A549 (cell line): Measurements from ENCODE around the gene TMOD2. TPM values are rescaled to one million over a fixed set of nuclear protein-coding genes. Genes with fewer than 3 reads are reported as not detected.

Source experiments
- ATAC-seq, 2 experiments: fragments of 200-7000 bp in 1 of 2; fragments of >200 bp in 1 of 2; cut with Nextera tagmentation in 1 of 2; cut with Tn5 transposase in 1 of 2; 3 replicates each; pipeline versions ENCODE4 v1.8.0 to v1.9.1; 2018 to 2020; ENCODE audit warnings: mild to moderate bottlenecking in 1 of 2, moderate library complexity in 1 of 2
- CTCF ChIA-PET: fragments of 300-600 bp; sonication (Branson Sonifier 250); formaldehyde crosslinking; extraction: SDS; loops from one replicate; lab custom pipeline; 2021; ENCODE audit warnings: antibody characterized with exemption, inconsistent platforms; lab: Yijun Ruan, JAX
- POLR2A ChIA-PET: fragments of 350-600 bp; formaldehyde crosslinking; extraction: SDS; loops from one replicate; lab custom pipeline; 2021; ENCODE audit warnings: antibody characterized with exemption, inconsistent platforms; lab: Yijun Ruan, JAX
- DNase-seq, 2 experiments: peaks; one replicate each; pipeline versions ENCODE4 v3.0.0 to v3.0.0-alpha.2; 2011 to 2016; ENCODE audit warnings: low read depth in 1 of 2, low spot score in 1 of 2
- FAIRE-seq: peaks from 2 replicates; lab custom pipeline; 2011; peaks lifted over from hg19 to GRCh38; lab: Jason Lieb, UNC
- H3K27ac ChIP-seq, 2 experiments: fragments of >200 bp; sonication (Bioruptor Twin); formaldehyde crosslinking; 3 replicates each; pipeline ENCODE4 v1.5.1; 2016 to 2017
- H3K4me1 ChIP-seq: fragments of >200 bp; sonication (Bioruptor Twin); formaldehyde crosslinking; 3 replicates; pipeline ENCODE4 v1.6.1; 2016
- H3K4me2 ChIP-seq: fragments of >200 bp; sonication (Bioruptor Twin); formaldehyde crosslinking; 3 replicates; pipeline ENCODE4 v1.6.1; 2016
- H3K4me3 ChIP-seq: fragments of >200 bp; sonication (Bioruptor Twin); formaldehyde crosslinking; 3 replicates; pipeline ENCODE4 v1.5.1; 2016
- H3K9me3 ChIP-seq: fragments of >200 bp; sonication (Bioruptor Twin); formaldehyde crosslinking; 3 replicates; pipeline ENCODE4 v1.6.1; 2016
- BCL3 ChIP-seq: fragments of >200 bp; sonication (Bioruptor Twin); formaldehyde crosslinking; IDR thresholded peaks from 3 replicates; pipeline ENCODE4 v1.6.1; 2016
- CEBPB ChIP-seq, 2 experiments: fragments of >200 bp in 1 of 2; sonication (Bioruptor Twin) in 1 of 2; formaldehyde crosslinking in 1 of 2; IDR thresholded peaks; 2 replicates each; pipeline ENCODE4 v1.6.1; 2012 to 2016
- CHD2 ChIP-seq: fragments of 150-350 bp; IDR thresholded peaks from 2 replicates; pipeline ENCODE4 v1.6.1; 2014; ENCODE audit warnings: low read length; ENCODE audit not compliant: partially characterized antibody
- CHD4 ChIP-seq: fragments of 200-600 bp; sonication (generic); IDR thresholded peaks from 2 replicates; pipeline ENCODE4 v1.6.1; 2016; ENCODE audit warnings: antibody characterized with exemption, mild to moderate bottlenecking, borderline replicate concordance
- CTCF ChIP-seq: fragments of >200 bp; sonication (Bioruptor Twin); formaldehyde crosslinking; IDR thresholded peaks from 3 replicates; pipeline ENCODE4 v1.5.1; 2016
- E2F6 ChIP-seq: IDR thresholded peaks from 2 replicates; pipeline ENCODE4 v1.6.1; 2012; ENCODE audit warnings: low read depth, borderline replicate concordance
- EHMT2 ChIP-seq: fragments of 200-600 bp; sonication (generic); IDR thresholded peaks from 2 replicates; pipeline ENCODE4 v1.6.1; 2016; ENCODE audit warnings: antibody characterized with exemption, low read depth, mild to moderate bottlenecking, moderate library complexity
- ESRRA ChIP-seq: fragments of 150-350 bp; IDR thresholded peaks from 2 replicates; pipeline ENCODE4 v1.6.1; 2014; ENCODE audit warnings: mild to moderate bottlenecking, low read length, borderline replicate concordance
- FOSL2 ChIP-seq, 2 experiments: fragments of 450-650 bp in 1 of 2; fragments of >200 bp in 1 of 2; sonication (Bioruptor Twin) in 1 of 2; formaldehyde crosslinking; IDR thresholded peaks; 2 replicates each; pipeline versions ENCODE4 v1.5.0 to v1.6.1; 2016 to 2020; ENCODE audit warnings: mild to moderate bottlenecking in 1 of 2, moderate library complexity in 1 of 2
- FOXS1 ChIP-seq: fragments of 250-450 bp; sonication (Bioruptor Pico); IDR thresholded peaks from 2 replicates; pipeline ENCODE4 v1.5.0; 2020; ENCODE audit warnings: mild to moderate bottlenecking, moderate library complexity
- HDAC2 ChIP-seq: fragments of 200-600 bp; sonication (generic); IDR thresholded peaks from 2 replicates; pipeline ENCODE4 v1.6.1; 2016
- HEYL ChIP-seq: fragments of 250-450 bp; sonication (Bioruptor Pico); IDR thresholded peaks from 2 replicates; pipeline ENCODE4 v1.8.0; 2021; ENCODE audit warnings: mild to moderate bottlenecking, moderate library complexity
- HMGXB4 ChIP-seq: fragments of 250-450 bp; sonication (Bioruptor Pico); IDR thresholded peaks from 2 replicates; pipeline ENCODE4 v1.5.0; 2021; ENCODE audit warnings: mild to moderate bottlenecking, moderate library complexity, borderline replicate concordance
- HOXB5 ChIP-seq: fragments of 250-450 bp; sonication (Bioruptor Pico); IDR thresholded peaks from 2 replicates; pipeline ENCODE4 v1.5.0; 2020; ENCODE audit warnings: mild to moderate bottlenecking, moderate library complexity
- JUN ChIP-seq, 2 experiments: fragments of >200 bp; sonication (Bioruptor Twin); formaldehyde crosslinking; IDR thresholded peaks; 2 replicates in 1 of 2; 3 replicates in 1 of 2; pipeline ENCODE4 v1.6.1; 2016 to 2017
- JUNB ChIP-seq: fragments of >200 bp; sonication (Bioruptor Twin); formaldehyde crosslinking; IDR thresholded peaks from 2 replicates; pipeline ENCODE4 v1.6.1; 2016
- KDM5A ChIP-seq: fragments of 200-600 bp; sonication (generic); IDR thresholded peaks from 2 replicates; pipeline ENCODE4 v1.6.1; 2016; ENCODE audit warnings: antibody characterized with exemption, mild to moderate bottlenecking
- MAX ChIP-seq: IDR thresholded peaks from 2 replicates; pipeline ENCODE4 v1.6.1; 2012
- MAZ ChIP-seq: fragments of 150-350 bp; IDR thresholded peaks from 2 replicates; pipeline ENCODE4 v1.6.1; 2014; ENCODE audit warnings: antibody characterized with exemption, low read depth, low read length, borderline replicate concordance
- MYC ChIP-seq: IDR thresholded peaks from 2 replicates; pipeline ENCODE4 v1.6.1; 2012; ENCODE audit warnings: mild to moderate bottlenecking, inconsistent platforms, low read length, improper control_type of control experiment, borderline replicate concordance
- NR3C1 ChIP-seq: fragments of >200 bp; sonication (Bioruptor Twin); formaldehyde crosslinking; IDR thresholded peaks from 3 replicates; pipeline ENCODE4 v1.6.1; 2017
- PBX3 ChIP-seq: IDR thresholded peaks from 2 replicates; pipeline ENCODE4 v1.6.1; 2012
- POLR2AphosphoS2 ChIP-seq: conservative IDR thresholded peaks from 2 replicates; pipeline ENCODE4 v1.6.1; 2012; ENCODE audit warnings: low read length, improper control_type of control experiment, inconsistent platforms
- RAD21 ChIP-seq, 2 experiments: fragments of >200 bp in 1 of 2; sonication (Bioruptor Twin) in 1 of 2; formaldehyde crosslinking in 1 of 2; IDR thresholded peaks in 1 of 2; conservative IDR thresholded peaks in 1 of 2; 2 replicates in 1 of 2; 3 replicates in 1 of 2; pipeline ENCODE4 v1.6.1; 2012 to 2018; ENCODE audit warnings: inconsistent platforms in 1 of 2
- RARB ChIP-seq: fragments of 250-450 bp; sonication (Bioruptor Pico); IDR thresholded peaks from 2 replicates; pipeline ENCODE4 v1.8.0; 2021; ENCODE audit warnings: mild to moderate bottlenecking, moderate library complexity
- RFX5 ChIP-seq: fragments of 450-650 bp; IDR thresholded peaks from 2 replicates; pipeline ENCODE4 v1.7.1; 2014; ENCODE audit warnings: antibody characterized with exemption, mild to moderate bottlenecking, moderate library complexity
- RNF2 ChIP-seq: fragments of 200-600 bp; sonication (generic); IDR thresholded peaks from 2 replicates; pipeline ENCODE4 v1.6.1; 2016; ENCODE audit warnings: low read depth, mild to moderate bottlenecking, antibody characterized with exemption, moderate library complexity, borderline replicate concordance
- SREBF2 ChIP-seq: fragments of 450-650 bp; IDR thresholded peaks from 2 replicates; pipeline ENCODE4 v1.6.1; 2014; ENCODE audit warnings: mild to moderate bottlenecking, moderate library complexity
- TP53 ChIP-seq: fragments of 250-450 bp; sonication (Bioruptor Pico); IDR thresholded peaks from 2 replicates; pipeline ENCODE4 v1.5.0; 2021; ENCODE audit warnings: mild to moderate bottlenecking, moderate library complexity
- ZC3H11A ChIP-seq: fragments of 450-650 bp; IDR thresholded peaks from 2 replicates; pipeline ENCODE4 v1.6.1; 2014; ENCODE audit warnings: antibody characterized with exemption, mild to moderate bottlenecking
- ZNF302 ChIP-seq: fragments of 250-450 bp; sonication (Bioruptor Pico); IDR thresholded peaks from 2 replicates; pipeline ENCODE4 v1.9.0; 2021; ENCODE audit warnings: inconsistent platforms, mild to moderate bottlenecking, moderate library complexity
- WGBS: methylation state at CpG from one replicate; pipeline ENCODE4 v1.1.6; 2017; ENCODE audit errors: missing lambda C conversion rate; 5-methylcytosine and 5-hydroxymethylcytosine counted together
- polyA plus RNA-seq, 4 experiments: library from polyadenylated mRNA; depleted of rRNA in 3 of 4; stranded (reverse); fragments of >200 nt; fragmentation: RNase III in 1 of 4; extraction: RNeasy Plus Mini Kit Qiagen cat#74134 plus additional on column Dnase treatment in 1 of 4; gene quantifications; 2 replicates in 3 of 4; 3 replicates in 1 of 4; pipeline ENCODE4 v1.2.3, GENCODE V29; 2011 to 2017

Gene TMOD2
- polyA plus RNA-seq, 2 of the 4 experiments (the other 2 are of a cell fraction): 2.1 to 2.5 TPM

GRCh38 chr15:51796847-51797401 is 45.5 kb downstream of the TMOD2 start (continued):
- TF ChIP-seq HMGXB4 (CRISPR knock-in tag) (no peak), TP53 (CRISPR knock-in tag) (no peak), JUNB (peak; percentile 46; the same call in 1 of the 2 replicates), MAZ (no peak), HOXB5 (CRISPR knock-in tag) (no peak), EHMT2 (no peak), POLR2AphosphoS2 (no peak), RNF2 (no peak), JUN (IDR thresholded peaks at IDR 0.05) (peak in 1 of 2 experiments; percentile 35; a peak in 1 of 5 replicates), CEBPB (IDR thresholded peaks at IDR 0.05) (peak; percentile 58 to 80; a peak in 3 of 4 replicates), MYC (peak; percentile 53; the same call in 1 of the 2 replicates), KDM5A (no peak), E2F6 (no peak), RAD21 (conservative IDR thresholded peaks at IDR 0.05 in 1 of 2, IDR thresholded peaks at IDR 0.05 in 1 of 2) (0 out of 5 replicates have a peak, but pooled peaks of 1 of the 2 experiments have one; percentile 17), HDAC2 (no peak), RFX5 (peak; percentile 92), CHD2 (no peak), BCL3 (no peak), CHD4 (no peak), ESRRA (no peak), ZC3H11A (no peak), SREBF2 (no peak), ZNF302 (CRISPR knock-in tag) (no peak), MAX (no peak), FOXS1 (CRISPR knock-in tag) (no peak)
- TF ChIP-seq, all 56 proteins: peak for 7

- H3K9me3 ChIP-seq: no peaks in the 10 kb centered on the region
- peak overlapping the region; percentile 52 to 71; a peak in 5 of 6 replicates for H3K27ac ChIP-seq
- H3K4me3 ChIP-seq: no peak overlapping the region
- no peak for FAIRE-seq
- CTCF ChIA-PET: no interaction called here
- WGBS: 96% methylated on average over 1 of the region's 1 CpG
- DNase-seq: no peak
- ATAC-seq: no peak
- peak overlapping the region; percentile 19; the same call in 2 of the 3 replicates for H3K4me2 ChIP-seq
- H3K4me1 ChIP-seq: peaks cover 50% of the 10 kb centered on the region
- POLR2A ChIA-PET: no interaction called here
- TF ChIP-seq BCL3 (no peak), CHD2 (no peak), FOSL2 (IDR thresholded peaks at IDR 0.05) (no peak), FOSL2 (CRISPR knock-in tag; IDR thresholded peaks at IDR 0.05) (no peak), PBX3 (no peak), HEYL (CRISPR knock-in tag) (no peak), RARB (CRISPR knock-in tag) (no peak), CTCF (no peak), CHD4 (no peak), NR3C1 (no peak), E2F6 (no peak), CEBPB (IDR thresholded peaks at IDR 0.05) (no peak)
These were observed 46.9 kb downstream of the TMOD2 start for GRCh38 chr15:51798281-51798680.
